Esophagus mucosa (tissue), 1 donor: Measurements from ENCODE around the gene EQTN. TPM values are rescaled to one million over a fixed set of nuclear protein-coding genes. Genes with fewer than 3 reads are reported as not detected.

Experiments
- ATAC-seq: fragments of 200-7000 bp; cut with Tn5 transposase; one replicate; pipeline ENCODE4 v1.9.1; 2020
- total RNA-seq: library from RNA; stranded (reverse); gene quantifications from one replicate; pipeline ENCODE4 v1.2.4, GENCODE V29; 2023
- donor health status: DM: yes; HTN: yes; CAD: no.

Gene EQTN
- total RNA-seq: not detected

DNA sequence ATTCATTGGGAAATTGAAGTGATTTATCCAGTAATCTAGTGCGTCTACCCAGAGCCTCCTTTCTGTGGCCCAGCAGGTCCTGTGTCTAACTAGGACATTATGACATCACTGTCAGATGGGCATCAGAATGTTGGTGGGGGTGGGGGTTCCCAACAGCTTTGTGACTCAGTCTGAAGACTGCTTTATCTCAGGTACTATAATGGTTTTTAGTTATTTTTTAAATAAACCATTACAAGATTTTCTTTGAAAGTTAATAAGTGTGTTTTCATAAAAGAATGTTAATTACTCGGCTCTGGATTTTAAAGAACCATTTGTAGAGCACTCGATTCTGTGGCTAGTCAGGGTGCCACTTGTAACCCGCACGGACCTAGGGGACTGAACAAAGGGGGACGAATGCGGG, at the start of gene EQTN:
TSS of gene EQTN (minus strand) at position 101 of the 400 bp plus-strand sequence. CDS start at position 6, 95 bp downstream.
- ATAC-seq: no peak

DNA sequence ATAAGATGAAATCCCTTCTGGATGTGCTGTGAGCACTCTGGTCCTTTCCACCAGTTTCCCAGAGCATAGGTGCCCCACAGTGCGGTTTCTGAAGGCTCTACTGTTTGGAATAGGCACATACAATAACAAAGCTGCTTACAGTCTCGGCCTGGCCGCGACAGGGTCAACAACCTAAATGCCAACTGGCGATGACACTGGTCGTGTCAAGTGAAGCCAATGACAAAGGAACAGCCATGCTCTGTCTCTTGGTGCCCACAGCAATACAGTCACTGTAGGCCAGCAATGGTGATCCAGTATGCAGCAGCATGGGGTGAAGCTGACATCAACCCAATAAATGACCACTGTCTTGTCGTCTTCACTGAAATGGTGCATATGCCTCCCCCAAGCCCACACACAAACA, 47.8 kb upstream of the EQTN start:
- ATAC-seq: no peak

DNA sequence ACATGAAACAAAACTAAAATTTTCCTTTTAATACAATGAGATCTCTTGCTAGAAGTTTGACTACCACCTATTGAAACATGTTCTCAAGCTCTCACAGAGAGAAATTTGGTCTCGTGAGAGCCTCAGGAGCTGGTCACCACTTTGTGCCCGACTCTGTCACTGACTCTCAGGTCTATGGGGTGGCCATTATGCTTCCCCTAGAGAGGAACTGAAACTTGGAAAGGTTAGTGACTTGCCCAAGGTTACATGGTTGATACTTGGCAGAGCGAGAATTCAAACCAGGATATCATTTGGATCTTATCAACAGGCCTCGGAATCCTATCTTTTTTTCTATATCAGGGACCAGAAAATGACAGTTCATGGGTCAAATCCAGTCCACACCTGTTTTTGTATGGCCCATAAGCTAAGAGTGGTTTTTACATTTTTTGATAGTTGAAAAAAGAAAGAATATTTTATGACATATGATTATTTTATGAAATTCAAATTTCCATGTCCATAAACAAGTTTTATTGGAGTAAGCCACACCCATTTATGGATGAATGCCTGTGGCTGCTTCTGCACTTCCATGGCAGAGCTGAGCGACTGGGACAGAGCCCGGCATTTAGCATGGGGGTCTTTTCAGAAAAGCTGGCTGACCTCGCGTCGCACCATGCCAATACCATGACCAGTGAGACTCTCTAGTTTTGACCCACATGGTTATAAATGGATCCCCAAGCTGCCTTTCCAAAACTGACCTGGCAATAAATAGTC, 44.8 kb upstream of the EQTN start:
- no peak for ATAC-seq

DNA sequence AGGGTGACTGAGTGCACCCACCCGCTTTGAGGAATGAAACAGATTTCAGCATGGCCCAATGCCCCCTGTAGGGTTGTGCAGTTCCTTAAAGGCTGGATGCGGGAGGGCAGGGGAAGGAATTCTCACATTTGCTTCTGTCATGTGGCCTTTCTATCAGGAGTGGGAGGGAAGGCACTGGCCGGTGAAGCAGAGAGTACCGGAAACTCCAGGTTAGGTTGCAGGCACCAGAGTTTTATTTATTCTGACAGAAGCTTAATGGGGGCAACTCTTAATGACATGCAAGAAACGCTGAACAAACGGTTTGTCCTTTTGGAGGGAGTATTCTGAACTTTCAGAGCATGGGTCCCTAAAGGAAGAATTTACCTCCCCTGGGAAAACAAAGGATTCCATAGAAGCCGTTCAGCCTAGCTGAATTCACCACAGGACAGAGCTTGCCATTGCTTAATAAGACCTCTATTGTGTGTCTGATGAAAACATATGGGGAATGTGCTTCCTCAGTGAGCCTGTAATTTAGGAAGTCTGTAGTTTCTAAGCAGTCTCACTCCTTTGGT, 44.1 kb upstream of the EQTN start:
- ATAC-seq: no peak

DNA sequence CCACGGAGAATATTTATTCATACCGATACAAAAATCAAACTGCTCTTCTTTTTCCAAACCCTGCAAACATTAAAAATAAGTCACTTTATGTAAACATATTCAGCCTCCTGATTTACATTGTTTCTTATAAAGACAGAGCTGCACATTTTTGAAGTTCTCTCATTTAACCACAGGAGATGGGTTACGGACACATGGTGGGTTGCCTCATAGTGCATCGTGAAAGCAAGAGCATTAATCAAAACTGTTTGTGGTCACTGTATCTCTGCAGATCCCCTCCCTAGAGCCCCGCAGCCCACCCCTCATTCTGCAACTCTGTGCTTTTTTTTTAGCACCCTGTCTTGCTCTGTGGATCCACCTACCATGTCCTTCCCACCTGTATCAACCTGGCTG, 43.3 kb upstream of the EQTN start:
- no peak for ATAC-seq

DNA sequence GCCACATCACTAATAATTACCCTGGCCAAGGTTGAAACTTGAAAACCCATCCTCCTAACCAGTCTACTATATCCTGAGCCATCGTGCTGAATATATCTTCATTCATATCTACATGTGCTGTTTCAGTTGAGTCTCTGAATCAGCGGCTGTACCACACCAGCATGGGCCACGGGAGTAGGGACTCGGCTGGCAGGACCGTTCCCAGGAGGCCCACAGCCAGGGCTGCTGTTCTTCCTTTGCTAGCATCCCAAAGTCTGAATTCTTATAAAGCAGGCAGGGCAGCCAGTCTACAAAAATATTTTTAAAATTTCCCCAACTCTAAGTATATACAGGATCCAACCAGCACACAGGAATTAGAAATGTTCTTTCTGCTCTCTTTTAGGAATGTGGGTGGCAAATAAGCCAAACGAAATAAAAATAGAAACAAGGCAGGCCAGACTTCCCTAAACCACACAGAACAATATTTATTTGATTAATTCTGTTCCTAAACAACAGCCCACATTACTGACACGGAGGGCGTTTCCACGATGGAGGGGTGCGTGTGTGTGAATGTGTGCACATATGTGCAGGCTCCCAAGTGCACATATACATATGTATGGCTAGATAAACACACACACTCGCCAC, 42.8 kb upstream of the EQTN start:
- ATAC-seq: peak; percentile 23

DNA sequence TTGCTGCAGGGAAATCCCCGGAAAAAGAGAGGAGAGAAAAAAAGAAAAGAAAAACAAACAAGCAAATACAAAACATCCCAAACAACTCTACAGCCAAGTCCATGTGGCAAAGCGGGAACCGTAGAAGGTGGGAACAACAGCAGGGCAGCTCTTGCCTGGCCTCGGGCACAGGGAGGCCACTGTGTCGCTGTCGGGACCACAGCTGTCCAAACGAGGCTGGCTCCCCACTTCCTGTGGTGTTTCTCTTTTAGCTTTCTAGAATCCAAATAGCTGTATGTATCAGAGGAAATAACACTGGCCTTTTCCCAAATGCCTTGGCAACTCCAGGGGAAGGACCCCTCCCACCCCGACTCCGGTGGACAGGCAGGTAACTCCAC, 41.6 kb upstream of the EQTN start:
- no peak for ATAC-seq

DNA sequence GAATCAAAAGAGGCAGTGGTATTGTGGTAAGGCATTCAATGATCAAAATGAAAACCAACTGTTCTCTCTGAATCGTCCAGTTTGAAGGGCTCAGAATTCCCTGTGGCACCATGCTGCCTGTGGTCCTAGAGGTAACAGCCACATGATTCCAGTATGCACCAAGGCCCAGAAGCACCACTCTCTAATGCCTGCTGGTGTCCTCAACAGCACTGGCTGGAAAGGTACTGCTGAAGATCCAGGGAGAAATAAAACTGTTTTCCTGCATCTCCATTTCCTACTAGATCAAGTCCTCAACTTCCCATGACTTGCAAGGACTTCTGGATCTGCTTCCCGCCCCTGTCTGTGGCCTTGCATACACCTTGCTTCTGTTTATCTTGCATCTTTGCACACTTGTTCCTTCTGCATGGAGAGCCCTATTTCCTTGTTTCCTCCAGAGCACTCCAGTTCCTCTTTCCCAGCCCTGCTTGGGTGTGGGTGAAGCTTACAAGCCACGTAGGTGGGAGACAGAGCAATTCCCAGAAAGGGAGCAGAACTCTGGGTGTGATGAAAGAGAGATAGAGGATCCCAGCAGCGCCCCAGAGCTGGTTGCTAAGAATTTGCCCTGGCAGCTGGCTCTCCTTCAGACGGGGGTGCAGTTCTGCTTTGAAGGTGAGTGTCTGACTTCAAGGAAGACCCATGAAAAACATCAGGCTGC, 41.0 kb upstream of the EQTN start:
- ATAC-seq: no peak

DNA sequence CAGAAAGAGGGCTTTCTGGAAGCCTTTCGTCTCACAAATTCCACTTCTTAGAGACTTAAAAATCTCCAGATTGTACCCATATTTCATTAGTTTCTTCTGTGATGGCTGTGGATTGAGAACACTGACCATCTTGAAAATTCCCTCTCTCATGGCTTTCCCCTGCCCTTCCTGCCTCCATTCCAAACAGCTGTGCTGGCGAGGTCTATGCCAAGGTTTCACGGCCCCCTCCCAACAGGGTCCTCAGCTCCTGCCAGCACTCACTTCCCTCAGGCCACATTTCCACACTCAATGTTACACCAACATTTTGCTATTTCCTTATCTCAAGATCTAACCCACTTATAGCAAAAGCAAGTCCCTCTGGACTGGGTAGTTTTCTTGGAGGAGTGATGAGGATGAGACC, 40.3 kb upstream of the EQTN start:
- ATAC-seq: no peak

DNA sequence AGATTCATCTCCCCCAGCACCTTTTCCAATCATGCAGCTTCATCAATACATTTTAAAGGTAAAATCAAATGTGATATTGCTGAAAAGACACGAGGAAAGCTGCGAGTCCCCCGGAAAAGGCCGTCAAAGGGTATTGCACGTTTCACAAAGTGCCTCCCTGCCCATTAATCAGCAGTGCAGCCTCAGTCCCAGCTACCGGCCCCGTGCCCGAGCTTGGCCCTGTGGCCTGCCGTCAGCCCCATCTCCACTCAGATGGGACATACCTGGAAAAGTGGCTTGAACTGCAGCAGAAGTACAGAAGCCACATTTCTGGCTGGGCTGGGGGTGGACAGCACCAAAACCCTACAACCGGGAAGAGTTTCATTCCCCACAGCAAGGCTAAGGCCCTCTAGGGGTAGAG, 39.9 kb upstream of the EQTN start:
- no peak for ATAC-seq

DNA sequence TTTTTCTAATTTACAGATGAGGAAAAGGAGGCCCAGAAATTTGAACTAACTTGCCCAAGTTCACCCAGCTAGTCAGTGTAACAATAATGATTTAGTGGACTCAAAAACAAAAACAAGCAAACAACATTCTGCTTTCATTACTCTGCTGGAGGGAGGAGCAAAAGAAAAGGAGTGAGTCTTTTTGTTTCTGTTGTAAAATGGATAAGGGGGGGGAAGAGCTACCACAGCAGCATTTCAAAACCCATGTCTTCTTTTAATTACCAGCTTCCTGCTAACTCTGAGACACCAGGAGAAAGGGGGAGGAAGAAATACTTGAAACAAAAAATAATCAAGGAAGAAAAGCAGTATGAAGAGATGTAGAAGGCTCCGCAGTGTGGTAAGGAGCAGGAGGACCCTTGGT, 39.2 kb upstream of the EQTN start:
- no peak for ATAC-seq

DNA sequence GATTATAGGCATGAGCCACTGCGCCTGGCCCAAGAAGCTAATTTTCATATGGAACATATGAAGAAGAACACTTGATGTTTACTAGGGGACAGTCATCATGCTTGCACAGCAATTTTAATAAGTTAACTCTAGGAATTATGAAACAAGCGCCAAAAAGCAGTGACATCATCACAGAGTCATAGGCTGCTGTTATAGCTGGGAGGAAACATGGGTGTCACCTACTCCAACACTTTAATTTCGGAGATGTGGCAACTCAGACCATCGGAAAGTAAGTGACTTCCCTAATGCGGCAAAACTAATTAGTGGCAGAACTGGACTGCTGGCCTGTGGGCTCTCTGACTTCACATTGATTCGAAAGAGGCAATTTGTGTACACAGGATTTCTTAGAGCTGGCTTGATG, 38.1 kb upstream of the EQTN start:
- ATAC-seq: no peak

DNA sequence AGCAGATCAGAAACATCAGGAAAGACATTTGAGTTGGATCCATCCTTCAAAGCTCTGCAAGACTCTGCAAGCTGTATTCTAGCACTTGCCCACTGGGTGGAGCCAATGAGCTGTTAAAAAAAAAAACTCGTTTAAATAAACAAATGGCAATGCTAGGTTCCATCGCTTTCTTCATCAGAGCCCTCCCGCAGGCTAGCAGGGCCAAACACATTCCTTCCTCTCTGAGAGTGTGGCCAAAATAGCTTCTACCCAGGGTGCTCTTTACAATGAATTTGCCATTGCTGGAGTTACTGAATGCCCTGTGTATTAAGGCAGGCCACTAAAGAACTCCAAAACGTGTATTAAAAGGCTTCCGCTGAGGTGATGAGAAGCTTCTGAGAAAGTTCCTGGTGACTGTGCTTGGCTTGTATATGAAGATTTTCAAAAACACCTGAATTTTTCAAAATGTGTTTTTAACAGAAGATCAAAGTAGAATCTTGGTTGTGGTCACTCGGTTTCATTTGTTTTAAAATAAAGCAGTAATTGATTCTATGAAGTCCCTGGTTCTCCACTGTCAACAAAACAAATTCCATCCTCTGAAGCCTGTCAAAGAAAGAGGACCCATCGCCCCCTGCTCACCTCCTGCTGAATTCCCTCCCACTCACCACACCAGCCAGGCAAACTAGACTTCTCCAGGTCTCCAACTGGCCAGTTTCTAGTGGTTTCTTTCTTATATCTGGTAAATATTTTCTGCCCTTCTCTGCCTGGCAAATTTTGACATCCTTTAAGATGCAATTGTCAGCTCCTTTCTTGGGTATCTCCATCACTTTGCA, 36.5 kb upstream of the EQTN start:
- ATAC-seq: peak; percentile 84

DNA sequence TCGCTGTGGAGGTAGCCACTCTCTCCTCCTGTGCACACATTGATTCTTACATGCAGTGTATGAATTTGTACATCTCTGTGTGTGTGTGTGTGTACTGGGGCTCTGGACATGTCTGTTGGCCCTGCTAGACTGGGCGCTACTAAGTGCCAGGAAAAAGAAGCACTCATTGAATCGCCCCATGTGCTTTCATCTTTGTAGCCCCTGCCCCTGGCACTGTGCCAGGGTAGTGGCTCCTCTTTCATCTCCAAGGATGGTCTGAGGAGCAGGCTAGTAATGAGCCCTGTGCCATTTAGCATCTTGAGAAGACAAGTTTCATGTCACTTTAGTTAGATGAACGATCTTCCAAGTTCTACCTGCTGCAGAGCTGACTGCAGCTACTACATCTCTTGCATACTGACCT, 34.4 kb upstream of the EQTN start:
- no peak for ATAC-seq

DNA sequence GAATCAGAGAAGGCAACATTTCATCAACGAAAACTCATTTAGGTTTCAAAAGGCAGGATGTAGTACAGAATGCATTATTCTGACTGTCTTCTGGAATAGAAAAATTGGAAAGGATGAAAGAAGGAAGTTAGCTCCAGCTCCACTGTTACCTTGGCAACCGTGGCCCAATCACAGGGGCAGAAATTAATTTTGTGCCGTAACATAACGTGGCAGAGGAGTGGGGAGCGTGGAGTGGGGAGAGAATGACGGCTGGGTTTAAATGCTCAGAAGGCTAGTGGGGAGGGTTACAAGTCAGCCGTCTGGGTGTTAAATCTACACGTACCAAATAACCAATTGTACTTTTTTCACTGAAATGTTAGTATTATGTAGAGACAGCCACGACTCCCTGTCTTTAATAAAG, 32.3 kb upstream of the EQTN start:
- ATAC-seq: no peak

DNA sequence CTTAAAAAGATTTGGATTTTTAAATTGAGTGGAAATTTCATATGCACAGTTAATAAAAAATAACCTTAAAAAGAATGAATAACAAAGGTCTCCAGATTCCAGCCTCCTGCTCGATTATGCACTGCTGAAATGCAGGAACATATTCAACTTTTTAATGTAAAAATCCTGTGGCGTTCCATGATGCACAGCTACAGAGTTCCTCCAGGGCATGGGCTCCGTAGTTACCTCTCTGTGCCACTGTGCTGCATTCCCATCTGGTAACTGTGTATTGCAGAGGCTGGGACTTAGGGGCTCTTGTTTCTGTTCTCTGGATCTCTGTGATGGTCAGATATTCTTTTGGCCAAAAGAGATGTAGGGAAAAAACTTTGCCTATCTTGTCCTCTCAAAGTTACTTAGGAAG, 31.5 kb upstream of the EQTN start:
- ATAC-seq: no peak

DNA sequence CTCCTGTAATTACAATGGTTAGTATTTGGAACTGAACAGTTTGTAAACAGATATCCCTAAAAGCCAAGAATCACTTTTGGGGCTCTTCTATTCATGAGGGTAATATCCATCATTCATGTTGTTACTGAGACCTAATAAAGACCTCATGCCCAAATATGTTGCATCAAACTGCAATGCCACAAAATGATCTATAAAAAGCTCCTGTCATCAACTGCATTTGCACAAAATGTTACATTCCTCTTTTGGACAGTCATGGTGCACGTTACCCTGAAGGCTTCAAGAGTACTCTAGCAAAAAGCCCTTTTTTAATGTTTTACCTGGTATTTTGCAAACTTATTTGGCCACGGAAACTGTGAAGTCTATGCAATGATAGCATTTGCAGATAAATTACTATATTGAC, 14.2 kb upstream of the EQTN start:
- no peak for ATAC-seq

DNA sequence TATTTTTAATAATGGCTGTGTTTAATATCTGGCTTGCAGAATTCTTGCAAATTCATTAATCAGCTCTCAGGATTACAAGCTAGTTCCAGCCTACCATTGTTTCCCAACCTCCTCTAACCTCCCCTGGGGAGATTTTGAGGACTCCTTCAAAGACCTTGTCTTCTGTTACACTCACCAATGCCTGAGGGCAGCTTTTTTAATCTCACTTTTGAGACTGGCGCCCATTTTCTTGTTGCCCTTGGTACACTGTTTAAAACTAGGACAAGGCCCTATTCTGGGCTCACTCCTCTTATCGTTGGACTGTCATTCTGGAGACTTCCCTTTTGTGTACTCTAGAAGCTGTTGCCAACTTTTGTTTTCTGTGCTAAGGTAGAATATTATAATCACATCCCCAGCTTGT, 13.6 kb upstream of the EQTN start:
- ATAC-seq: no peak

DNA sequence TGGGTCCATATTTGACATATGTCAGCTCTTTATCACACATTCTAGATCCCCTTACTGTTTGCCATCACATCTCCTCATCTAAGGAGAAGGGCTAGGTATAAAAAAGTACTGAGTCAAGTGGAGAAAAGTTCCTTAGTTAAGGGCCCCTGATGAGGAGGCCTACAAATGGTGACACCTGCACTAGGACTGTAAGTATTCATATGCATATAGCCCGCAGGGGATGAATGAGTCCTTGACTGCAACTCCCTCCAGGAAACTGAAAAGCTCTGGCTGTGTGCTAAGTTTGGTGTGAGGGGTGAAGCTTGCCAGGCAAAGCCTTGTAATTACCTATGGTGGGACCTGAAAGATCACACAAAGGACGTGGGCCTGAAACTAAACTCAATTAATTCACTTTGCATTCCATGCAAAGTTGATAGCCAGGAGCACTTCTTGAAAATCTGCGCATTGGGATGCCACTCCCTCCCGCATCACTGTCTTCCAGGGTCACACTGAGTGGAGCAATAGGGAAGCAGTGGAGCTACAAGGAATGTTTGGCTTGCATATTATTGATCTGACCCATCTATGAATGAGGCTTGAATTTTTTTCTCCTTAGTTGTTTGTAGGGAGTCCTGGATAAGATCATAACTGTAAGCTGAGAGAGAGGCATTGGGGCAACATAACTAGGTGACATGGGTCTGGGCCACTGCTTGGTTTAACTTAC, 11.9 kb upstream of the EQTN start:
- ATAC-seq: no peak

DNA sequence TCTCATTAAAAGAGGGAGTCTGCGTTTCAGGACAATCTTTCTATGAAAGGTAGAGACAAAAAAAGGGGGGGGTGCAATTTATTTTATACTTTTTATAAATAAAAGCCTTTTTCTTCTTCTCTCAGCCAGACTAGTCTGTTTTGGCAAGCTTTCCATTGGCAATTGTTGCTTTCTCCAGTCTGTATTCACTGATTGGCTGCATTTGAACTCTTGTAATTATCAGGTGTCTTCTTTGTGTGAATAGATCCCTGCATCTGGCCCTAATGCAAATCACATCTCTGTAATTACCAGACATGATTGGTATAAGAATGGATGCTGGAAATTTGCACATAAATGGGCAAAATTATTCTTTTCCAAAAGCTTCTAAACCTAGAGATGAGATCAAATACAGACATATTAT, 7.6 kb upstream of the EQTN start:
- ATAC-seq: no peak

DNA sequence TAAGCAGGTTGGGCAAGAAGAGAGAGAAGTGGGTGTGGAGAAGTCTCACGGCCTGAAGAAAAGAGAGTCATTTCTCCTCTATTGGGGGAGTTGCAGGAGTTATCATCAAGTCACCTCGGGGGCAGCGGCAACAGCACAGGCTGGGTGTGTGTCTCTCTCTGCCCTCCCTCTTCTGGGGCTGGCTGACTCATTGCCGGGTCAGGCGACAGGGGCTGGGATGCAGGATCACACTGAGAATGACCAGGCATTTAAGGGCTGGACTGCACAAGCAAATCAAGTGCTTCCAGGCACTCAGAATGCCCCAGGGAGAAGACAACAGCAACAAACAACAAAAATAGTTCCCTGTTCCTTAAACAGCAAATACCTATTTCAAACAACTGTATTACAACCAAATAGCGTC, 6.3 kb upstream of the EQTN start:
- ATAC-seq: no peak

DNA sequence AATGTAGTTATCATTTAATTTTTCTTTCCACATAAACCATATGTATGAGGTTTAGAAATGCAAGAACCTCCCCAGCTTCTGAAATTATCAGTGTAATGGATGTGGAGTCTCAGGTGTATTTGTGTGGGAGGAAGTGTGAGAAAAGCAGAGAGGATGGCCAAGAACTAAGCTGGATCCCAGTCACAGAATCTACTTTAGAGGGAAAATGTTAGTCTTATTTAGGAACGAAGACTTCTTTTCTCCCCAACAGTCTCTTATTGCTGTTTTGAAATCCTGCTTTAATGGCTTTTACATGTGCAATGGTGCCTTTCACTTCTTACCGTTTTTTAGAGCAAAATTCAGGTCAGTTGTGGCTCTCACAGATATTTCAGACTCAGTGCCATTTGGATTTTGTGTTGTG, 3.0 kb downstream of the EQTN start:
- ATAC-seq: no peak
